ENCODE data around the gene NCOR1.

DNA sequence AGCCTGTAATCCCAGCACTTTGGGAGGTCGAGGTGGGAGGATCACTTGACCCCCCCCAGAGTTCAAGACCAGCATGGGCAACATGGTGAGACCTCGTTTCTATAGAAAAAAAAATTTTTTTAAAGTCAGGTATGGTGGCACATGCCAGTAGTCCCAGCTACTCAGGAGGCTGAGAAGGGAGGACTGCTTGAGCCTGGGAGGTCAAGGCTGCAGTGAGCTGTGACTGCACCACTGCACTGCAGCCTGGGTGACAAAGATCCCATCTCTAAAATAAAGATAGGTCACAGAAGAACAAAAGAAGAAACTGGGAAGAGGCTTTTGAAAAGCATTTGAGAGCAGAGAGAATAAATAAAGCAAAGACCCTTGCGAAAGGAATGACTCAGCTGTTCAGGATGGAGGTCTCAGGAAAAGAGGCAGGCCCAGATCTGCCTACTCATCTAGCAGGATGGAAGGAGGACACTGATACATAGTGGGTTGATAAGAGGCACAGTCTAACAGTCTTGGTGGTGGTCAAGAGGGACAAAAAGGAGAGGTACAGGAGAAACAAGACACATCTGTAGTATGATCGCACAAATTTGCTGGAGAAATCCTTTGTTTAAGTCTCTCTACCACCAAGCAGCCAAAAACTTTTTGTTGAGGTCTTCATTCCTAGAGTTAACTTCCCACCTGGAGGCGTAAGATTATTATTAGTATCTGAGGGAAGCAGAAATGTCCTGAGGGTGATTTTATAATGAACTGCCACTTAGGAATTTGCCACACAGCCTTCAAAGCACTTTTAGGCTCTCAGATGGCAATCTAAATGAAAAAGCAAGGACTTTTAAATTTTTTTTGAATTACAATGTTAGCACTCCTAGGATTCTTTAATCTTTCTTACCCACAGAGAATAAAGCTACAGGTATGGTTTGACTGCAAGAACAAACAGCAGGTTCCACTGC, 233.4 kb downstream of the NCOR1 start:
- TF ChIP-seq, protein P1, sequence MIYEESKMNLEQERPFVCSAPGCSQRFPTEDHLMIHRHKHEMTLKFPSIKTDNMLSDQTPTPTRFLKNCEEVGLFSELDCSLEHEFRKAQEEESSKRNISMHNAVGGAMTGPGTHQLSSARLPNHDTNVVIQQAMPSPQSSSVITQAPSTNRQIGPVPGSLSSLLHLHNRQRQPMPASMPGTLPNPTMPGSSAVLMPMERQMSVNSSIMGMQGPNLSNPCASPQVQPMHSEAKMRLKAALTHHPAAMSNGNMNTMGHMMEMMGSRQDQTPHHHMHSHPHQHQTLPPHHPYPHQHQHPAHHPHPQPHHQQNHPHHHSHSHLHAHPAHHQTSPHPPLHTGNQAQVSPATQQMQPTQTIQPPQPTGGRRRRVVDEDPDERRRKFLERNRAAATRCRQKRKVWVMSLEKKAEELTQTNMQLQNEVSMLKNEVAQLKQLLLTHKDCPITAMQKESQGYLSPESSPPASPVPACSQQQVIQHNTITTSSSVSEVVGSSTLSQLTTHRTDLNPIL (CRISPR knock-in tag; IDR thresholded peaks at IDR 0.05; ENCODE audit: low read depth) = no peak
- TF ChIP-seq OSR1 (CRISPR knock-in tag; IDR thresholded peaks at IDR 0.05) = no peak
- no peak for TF ChIP-seq GLIS3 (CRISPR knock-in tag; IDR thresholded peaks at IDR 0.05)
- TF ChIP-seq SNAI2 (CRISPR knock-in tag; IDR thresholded peaks at IDR 0.05) = no peak
- TF ChIP-seq ZFP30 (CRISPR knock-in tag; IDR thresholded peaks at IDR 0.05) = no peak
- TF ChIP-seq, protein P2, sequence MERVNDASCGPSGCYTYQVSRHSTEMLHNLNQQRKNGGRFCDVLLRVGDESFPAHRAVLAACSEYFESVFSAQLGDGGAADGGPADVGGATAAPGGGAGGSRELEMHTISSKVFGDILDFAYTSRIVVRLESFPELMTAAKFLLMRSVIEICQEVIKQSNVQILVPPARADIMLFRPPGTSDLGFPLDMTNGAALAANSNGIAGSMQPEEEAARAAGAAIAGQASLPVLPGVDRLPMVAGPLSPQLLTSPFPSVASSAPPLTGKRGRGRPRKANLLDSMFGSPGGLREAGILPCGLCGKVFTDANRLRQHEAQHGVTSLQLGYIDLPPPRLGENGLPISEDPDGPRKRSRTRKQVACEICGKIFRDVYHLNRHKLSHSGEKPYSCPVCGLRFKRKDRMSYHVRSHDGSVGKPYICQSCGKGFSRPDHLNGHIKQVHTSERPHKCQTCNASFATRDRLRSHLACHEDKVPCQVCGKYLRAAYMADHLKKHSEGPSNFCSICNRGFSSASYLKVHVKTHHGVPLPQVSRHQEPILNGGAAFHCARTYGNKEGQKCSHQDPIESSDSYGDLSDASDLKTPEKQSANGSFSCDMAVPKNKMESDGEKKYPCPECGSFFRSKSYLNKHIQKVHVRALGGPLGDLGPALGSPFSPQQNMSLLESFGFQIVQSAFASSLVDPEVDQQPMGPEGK (CRISPR knock-in tag; IDR thresholded peaks at IDR 0.05; ENCODE audit: borderline replicate concordance) = no peak
- TF ChIP-seq ARNTL (CRISPR knock-in tag; IDR thresholded peaks at IDR 0.05; ENCODE audit: borderline replicate concordance, low read depth) = no peak
- TF ChIP-seq, protein P3, sequence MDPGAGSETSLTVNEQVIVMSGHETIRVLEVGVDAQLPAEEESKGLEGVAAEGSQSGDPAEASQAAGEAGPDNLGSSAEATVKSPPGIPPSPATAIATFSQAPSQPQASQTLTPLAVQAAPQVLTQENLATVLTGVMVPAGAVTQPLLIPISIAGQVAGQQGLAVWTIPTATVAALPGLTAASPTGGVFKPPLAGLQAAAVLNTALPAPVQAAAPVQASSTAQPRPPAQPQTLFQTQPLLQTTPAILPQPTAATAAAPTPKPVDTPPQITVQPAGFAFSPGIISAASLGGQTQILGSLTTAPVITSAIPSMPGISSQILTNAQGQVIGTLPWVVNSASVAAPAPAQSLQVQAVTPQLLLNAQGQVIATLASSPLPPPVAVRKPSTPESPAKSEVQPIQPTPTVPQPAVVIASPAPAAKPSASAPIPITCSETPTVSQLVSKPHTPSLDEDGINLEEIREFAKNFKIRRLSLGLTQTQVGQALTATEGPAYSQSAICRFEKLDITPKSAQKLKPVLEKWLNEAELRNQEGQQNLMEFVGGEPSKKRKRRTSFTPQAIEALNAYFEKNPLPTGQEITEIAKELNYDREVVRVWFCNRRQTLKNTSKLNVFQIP (CRISPR knock-in tag; IDR thresholded peaks at IDR 0.05; ENCODE audit: borderline replicate concordance, low read depth) = no peak

Measured in SK-N-SH treated with all-trans-retinoic acid at 6 μM for 48 hours (cell line).